Panc1 (cell line): Measurements from ENCODE around the gene ADORA2A. TPM values are rescaled to one million over a fixed set of nuclear protein-coding genes. Genes with fewer than 3 reads are reported as not detected.

ENCODE experiments used
- ATAC-seq: fragments of 200-7000 bp; cut with Tn5 transposase; 2 replicates; pipeline ENCODE4 v1.9.1; 2020; ENCODE audit warnings: mild to moderate bottlenecking, moderate library complexity
- BruUV-seq: library from RNA; stranded (reverse); fragments of 400-500 nt; replicated peaks from 2 replicates; lab custom pipeline; 2021; lab: Mats Ljungman, UMichigan
- CTCF ChIA-PET: fragments of 300-600 bp; sonication (Branson Sonifier 250); formaldehyde crosslinking; loops from one replicate; lab custom pipeline; 2022; ENCODE audit warnings: antibody characterized with exemption; lab: Charles Lee
- POLR2A ChIA-PET: fragments of 300-600 bp; sonication (Branson Sonifier 250); formaldehyde crosslinking; loops from one replicate; lab custom pipeline; 2022; ENCODE audit warnings: antibody characterized with exemption; lab: Charles Lee
- DNase-seq: peaks from one replicate; pipeline ENCODE4 v3.0.0-alpha.2; 2010; ENCODE audit warnings: low read depth, low spot score
- H3K27ac ChIP-seq: 2 replicates; pipeline ENCODE4 v1.5.1; 2011; ENCODE audit warnings: mild to moderate bottlenecking, low read length, inconsistent platforms
- H3K27me3 ChIP-seq: fragments of 200-500 bp; sonication (Bioruptor generic); 2 replicates; pipeline ENCODE4 v1.6.0; 2014; ENCODE audit warnings: low read length, inconsistent platforms; ENCODE audit not compliant: control insufficient read depth, insufficient read depth
- H3K36me3 ChIP-seq: fragments of 200-500 bp; sonication (Bioruptor generic); 2 replicates; pipeline ENCODE4 v1.5.1; 2014; ENCODE audit warnings: inconsistent platforms, mild to moderate bottlenecking, low read length, moderate library complexity; ENCODE audit not compliant: control insufficient read depth, insufficient read depth
- H3K4me1 ChIP-seq: 2 replicates; pipeline ENCODE4 v1.5.1; 2011; ENCODE audit warnings: inconsistent platforms, mild to moderate bottlenecking, low read length, moderate library complexity; ENCODE audit not compliant: control insufficient read depth, insufficient read depth
- H3K4me3 ChIP-seq, 2 experiments: 2 replicates each; pipeline ENCODE4 v1.5.1; 2011 to 2012; ENCODE audit warnings: low read depth in 2 of 2, low read length in 2 of 2, mild to moderate bottlenecking in 2 of 2, inconsistent platforms in 1 of 2, moderate library complexity in 1 of 2
- H3K9me3 ChIP-seq: fragments of 200-500 bp; sonication (Bioruptor generic); 2 replicates; pipeline ENCODE4 v1.5.1; 2014; ENCODE audit warnings: low read depth, mild to moderate bottlenecking, inconsistent platforms, low read length, moderate library complexity; ENCODE audit not compliant: control insufficient read depth, insufficient read depth
- CTCF ChIP-seq: fragments of 450-650 bp; IDR thresholded peaks from 2 replicates; pipeline ENCODE4 v1.5.1; 2017; ENCODE audit warnings: mild to moderate bottlenecking
- POLR2AphosphoS5 ChIP-seq: IDR thresholded peaks from 2 replicates; pipeline ENCODE4 v1.6.1; 2012; ENCODE audit warnings: mild to moderate bottlenecking, low read depth, low read length, moderate library complexity
- REST ChIP-seq, 2 experiments: IDR thresholded peaks; 2 replicates each; pipeline ENCODE4 v1.6.1; 2011 to 2012; ENCODE audit warnings: low read depth in 2 of 2, control low read depth in 1 of 2, low read length in 1 of 2, mild to moderate bottlenecking in 1 of 2, moderate library complexity in 1 of 2; ENCODE audit not compliant: insufficient read depth in 1 of 2
- SIN3A ChIP-seq: IDR thresholded peaks from 2 replicates; pipeline ENCODE4 v1.6.1; 2012; ENCODE audit warnings: low read depth, mild to moderate bottlenecking, low read length, moderate library complexity, borderline replicate concordance; ENCODE audit not compliant: insufficient read depth
- TCF7L2 ChIP-seq: IDR thresholded peaks from 2 replicates; pipeline ENCODE4 v1.6.1; 2011; ENCODE audit warnings: mild to moderate bottlenecking, low read depth, low read length, inconsistent platforms
- in situ Hi-C: cut with HindIII; loops from 2 replicates; pipeline ENCODE4 v1.10.0; 2016; ENCODE audit warnings: low sequenced_read_pairs, low pct_unique_long_range_greater_than_20kb
- intact Hi-C: fragments of 100-400 bp; cut with micrococcal nuclease; formaldehyde crosslinking; loops from one replicate; pipeline ENCODE4 v1.10.0; 2022; ENCODE audit not compliant: unreplicated experiment
- total RNA-seq: library from RNA; stranded (reverse); gene quantifications from one replicate; pipeline ENCODE4 v1.2.1, GENCODE V29; 2021; ENCODE audit not compliant: unreplicated experiment

The ADORA2A gene
- total RNA-seq, 1 experiment from 2014 or later: 11.5 TPM

DNA sequence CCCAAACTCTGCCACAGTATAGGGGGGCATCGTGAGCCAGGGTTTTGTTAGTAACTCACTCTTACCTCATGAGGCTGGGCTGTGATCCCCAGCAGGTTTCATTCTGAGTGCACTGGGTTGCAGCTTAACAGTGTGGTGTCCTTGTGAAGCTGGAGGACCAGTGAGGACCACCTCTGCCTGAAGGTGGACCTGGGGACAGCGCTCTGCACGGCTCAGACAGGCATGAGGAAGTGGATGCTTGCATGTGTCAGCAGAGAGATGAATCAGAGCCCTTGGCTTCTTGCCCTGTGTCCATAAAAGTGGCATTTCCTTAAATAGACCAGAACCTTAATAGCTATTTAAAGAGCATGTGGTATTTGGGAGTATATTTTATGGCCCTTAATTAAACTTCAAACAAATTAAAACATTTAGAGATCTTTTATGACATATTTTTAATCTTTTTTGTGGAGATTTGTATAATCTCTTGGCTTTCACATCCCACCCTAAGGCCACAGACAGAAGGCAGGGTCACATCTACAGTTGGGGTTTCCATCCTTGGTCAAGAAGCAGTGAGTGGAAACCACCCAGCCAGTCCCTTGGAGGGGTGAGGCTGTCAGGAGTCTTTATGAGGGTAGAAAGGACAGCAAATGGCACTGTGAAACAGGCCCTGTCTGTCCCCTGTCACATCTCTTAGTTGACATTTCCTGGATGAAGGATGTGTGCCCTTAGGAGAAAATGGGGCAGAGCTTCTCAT is 24.8 kb upstream of the ADORA2A start:
- Histone ChIP-seq H3K4me1 (peaks cover 14% of the 10 kb centered on the region), H3K27ac (peak overlapping the region; percentile 57), H3K36me3 (no peaks in the 10 kb centered on the region; the same call in 1 of the 2 replicates), H3K9me3 (no peaks in the 10 kb centered on the region), H3K27me3 (no peaks in the 10 kb centered on the region), H3K4me3 (no peak overlapping the region)
- DNase-seq: peak; percentile 84
- in situ Hi-C loops: no loop called here
- no TSS peak for BruUV-seq
- intact Hi-C loops: no loop called here
- ChIA-PET POLR2A (no interaction called here), CTCF (no interaction called here)
- TF ChIP-seq CTCF (no peak), POLR2AphosphoS5 (no peak), TCF7L2 (peak; percentile 36; the same call in 1 of the 2 replicates)
- peak; percentile 94 for ATAC-seq

DNA sequence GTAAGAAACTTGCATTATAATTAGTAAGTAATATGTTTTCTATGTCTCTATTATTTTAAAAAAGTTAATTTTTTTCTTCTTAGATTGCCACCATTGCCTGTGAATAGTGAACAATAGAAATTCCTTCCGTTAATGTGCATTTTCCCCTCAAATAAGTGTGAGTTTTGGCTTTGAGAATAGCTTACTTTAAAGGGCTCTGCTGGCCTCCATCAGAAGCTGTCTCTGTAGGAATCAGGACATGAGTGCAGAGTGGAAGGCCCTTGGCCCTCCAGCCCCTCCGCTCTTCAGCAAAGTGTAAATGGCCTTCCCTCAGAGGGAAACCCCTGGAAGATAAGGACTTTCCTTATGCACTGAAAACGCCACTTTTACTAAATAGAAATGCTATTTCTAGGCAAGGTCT is 24.1 kb upstream of the ADORA2A start:
- ATAC-seq (no peak), DNase-seq (no peak)
- intact Hi-C loops (no loop called here), in situ Hi-C loops (no loop called here)
- Histone ChIP-seq H3K36me3 (no peaks in the 10 kb centered on the region; the same call in 1 of the 2 replicates), H3K9me3 (no peaks in the 10 kb centered on the region), H3K27me3 (no peaks in the 10 kb centered on the region), H3K27ac (no peak overlapping the region), H3K4me3 (no peak overlapping the region), H3K4me1 (peaks cover 14% of the 10 kb centered on the region)
- POLR2A ChIA-PET: no interaction called here
- CTCF ChIA-PET: no interaction called here
- no TSS peak for BruUV-seq
- TF ChIP-seq TCF7L2 (no peak), SIN3A (no peak)

DNA sequence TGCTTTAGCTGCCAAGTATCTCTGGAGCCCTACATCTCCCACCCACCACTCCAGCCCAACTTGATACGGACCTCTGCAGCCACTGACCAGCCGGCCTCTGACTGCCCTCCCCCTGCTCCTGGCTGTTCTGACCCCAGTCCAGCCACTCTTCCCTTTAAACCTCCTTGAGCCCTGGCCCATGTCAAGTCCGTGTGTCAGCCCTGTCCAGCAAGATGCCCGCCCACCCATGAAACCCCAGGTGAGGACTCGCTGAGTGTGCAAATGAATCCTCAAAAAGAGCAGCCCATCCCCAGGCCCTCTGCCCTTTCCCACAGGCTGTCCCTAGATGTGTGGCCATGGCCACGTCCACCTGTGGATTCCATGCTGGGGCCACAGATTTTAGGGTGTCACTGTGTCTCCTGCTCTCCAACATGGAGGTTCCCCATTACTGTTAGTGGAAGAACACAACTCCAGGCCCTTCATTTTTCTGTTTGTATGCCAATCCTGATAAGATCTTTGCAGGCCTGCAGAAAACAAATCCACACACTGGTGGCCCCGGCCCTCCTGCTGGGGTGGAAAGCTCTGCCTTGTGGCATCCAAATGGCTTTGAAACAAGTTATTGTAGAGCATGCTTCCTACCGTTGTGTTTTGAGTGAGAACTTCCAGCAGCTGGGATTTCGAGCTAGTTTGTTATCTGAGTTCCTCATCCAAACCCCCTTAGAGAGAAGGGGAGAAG is 22.7 kb upstream of the ADORA2A start:
- ChIA-PET POLR2A (interaction anchor here (0.6 kb wide), 1 partner anchor 19 kb away, joined by 4 read pairs; no protein-coding TSS in a partner anchor), CTCF (no interaction called here)
- H3K27ac ChIP-seq: no peak overlapping the region
- TF ChIP-seq TCF7L2 (no peak), SIN3A (no peak), CTCF (no peak), POLR2AphosphoS5 (no peak), REST (IDR thresholded peaks at IDR 0.05; ENCODE audit: insufficient read depth in 1 of 2, low read depth in 2 of 2, low read length in 1 of 2) (no peak)
- no peak for ATAC-seq
- no peaks in the 10 kb centered on the region for H3K27me3 ChIP-seq
- no peaks in the 10 kb centered on the region; the same call in 1 of the 2 replicates for H3K36me3 ChIP-seq
- BruUV-seq: no TSS peak
- intact Hi-C loops (no loop called here), in situ Hi-C loops (no loop called here)
- no peaks in the 10 kb centered on the region for H3K9me3 ChIP-seq
- no peak for DNase-seq
- peaks cover 14% of the 10 kb centered on the region for H3K4me1 ChIP-seq
- H3K4me3 ChIP-seq: no peak overlapping the region
